Parathyroid adenoma (tissue), 2 donors: Measurements from ENCODE around the gene NKIRAS2.

Source experiments
- H2AFZ ChIP-seq: fragments of 300-600 bp; sonication (generic); one replicate; pipeline ENCODE4 v1.7.0; 2017; ENCODE audit warnings: antibody characterized with exemption, mild to moderate bottlenecking
- H3K27ac ChIP-seq: fragments of 300-600 bp; sonication (generic); one replicate; pipeline ENCODE4 v1.7.0; 2017
- H3K27me3 ChIP-seq: fragments of 300-600 bp; sonication (generic); one replicate; pipeline ENCODE4 v1.7.0; 2017; ENCODE audit warnings: low read length; ENCODE audit not compliant: control insufficient read depth, insufficient read depth
- H3K36me3 ChIP-seq: fragments of 300-600 bp; sonication (generic); one replicate; pipeline ENCODE4 v1.7.0; 2017; ENCODE audit warnings: low read length; ENCODE audit not compliant: control insufficient read depth, insufficient read depth
- H3K4me1 ChIP-seq: fragments of 300-600 bp; sonication (generic); one replicate; pipeline ENCODE4 v1.7.0; 2017; ENCODE audit warnings: control low read depth
- H3K4me2 ChIP-seq: fragments of 300-600 bp; sonication (generic); one replicate; pipeline ENCODE4 v1.7.0; 2017; ENCODE audit warnings: low read length
- H3K4me3 ChIP-seq: fragments of 300-600 bp; sonication (generic); one replicate; pipeline ENCODE4 v1.7.0; 2017; ENCODE audit warnings: low read depth, low read length
- H3K79me2 ChIP-seq: fragments of 300-600 bp; sonication (generic); one replicate; pipeline ENCODE4 v1.7.0; 2017; ENCODE audit warnings: control low read depth
- H3K9ac ChIP-seq: fragments of 300-600 bp; sonication (generic); one replicate; pipeline ENCODE4 v1.7.0; 2017; ENCODE audit warnings: mild to moderate bottlenecking
- H3K9me3 ChIP-seq: fragments of 300-600 bp; sonication (generic); one replicate; pipeline ENCODE4 v1.7.0; 2017; ENCODE audit warnings: low read length; ENCODE audit not compliant: control insufficient read depth
- CTCF ChIP-seq: fragments of 300-600 bp; sonication (generic); IDR thresholded peaks from one replicate; pipeline ENCODE4 v1.7.0; 2017; ENCODE audit warnings: antibody characterized with exemption, mild to moderate bottlenecking
- donor health status: primary hyperparathyroidism.

NKIRAS2 gene

GRCh38 chr17:41976142-41976768 lies 43.6 kb upstream of the NKIRAS2 start:
- Histone ChIP-seq H2AFZ (no peak overlapping the region), H3K79me2 (no peaks in the 10 kb centered on the region), H3K4me1 (no peaks in the 10 kb centered on the region), H3K27ac (no peak overlapping the region), H3K9me3 (no peaks in the 10 kb centered on the region), H3K9ac (no peak overlapping the region), H3K36me3 (no peaks in the 10 kb centered on the region), H3K4me2 (no peak overlapping the region), H3K4me3 (no peak overlapping the region), H3K27me3 (no peaks in the 10 kb centered on the region)
- no peak for TF ChIP-seq CTCF

- Histone ChIP-seq H3K9ac (no peak overlapping the region), H3K27ac (no peak overlapping the region), H2AFZ (no peak overlapping the region), H3K27me3 (no peaks in the 10 kb centered on the region), H3K4me2 (no peak overlapping the region), H3K9me3 (no peaks in the 10 kb centered on the region), H3K4me1 (no peaks in the 10 kb centered on the region), H3K79me2 (no peaks in the 10 kb centered on the region), H3K4me3 (no peak overlapping the region), H3K36me3 (no peaks in the 10 kb centered on the region)
- no peak for TF ChIP-seq CTCF
Observed at GRCh38 chr17:41977991-41978390, 41.9 kb upstream of the NKIRAS2 start.

- H3K9me3 ChIP-seq, result no peaks in the 10 kb centered on the region
- no peak overlapping the region for H3K27ac ChIP-seq
- no peak overlapping the region for H3K4me3 ChIP-seq
- H3K36me3 ChIP-seq, result no peaks in the 10 kb centered on the region
- no peaks in the 10 kb centered on the region for H3K4me1 ChIP-seq
- H3K27me3 ChIP-seq, result no peaks in the 10 kb centered on the region
- H2AFZ ChIP-seq, result no peak overlapping the region
- no peak for TF ChIP-seq CTCF
- H3K4me2 ChIP-seq, result no peak overlapping the region
- H3K9ac ChIP-seq, result no peak overlapping the region
- peaks cover 4% of the 10 kb centered on the region for H3K79me2 ChIP-seq
Observed at GRCh38 chr17:41982026-41982760, 37.7 kb upstream of the NKIRAS2 start.

- no peak overlapping the region for H3K4me3 ChIP-seq
- H3K79me2 ChIP-seq, result peaks cover 4% of the 10 kb centered on the region
- H3K27ac ChIP-seq, result no peak overlapping the region
- no peaks in the 10 kb centered on the region for H3K9me3 ChIP-seq
- no peak overlapping the region for H3K4me2 ChIP-seq
- H3K4me1 ChIP-seq, result no peaks in the 10 kb centered on the region
- H3K27me3 ChIP-seq, result no peaks in the 10 kb centered on the region
- no peak overlapping the region for H2AFZ ChIP-seq
- no peak overlapping the region for H3K9ac ChIP-seq
- TF ChIP-seq CTCF, result no peak
- H3K36me3 ChIP-seq, result no peaks in the 10 kb centered on the region
Observed at GRCh38 chr17:41984454-41984853, 35.4 kb upstream of the NKIRAS2 start.

- Histone ChIP-seq H2AFZ (no peak overlapping the region), H3K9me3 (no peaks in the 10 kb centered on the region), H3K36me3 (no peaks in the 10 kb centered on the region), H3K4me2 (no peak overlapping the region), H3K27me3 (no peaks in the 10 kb centered on the region), H3K79me2 (peaks cover 4% of the 10 kb centered on the region), H3K4me1 (no peaks in the 10 kb centered on the region), H3K9ac (no peak overlapping the region), H3K27ac (no peak overlapping the region), H3K4me3 (no peak overlapping the region)
- no peak for TF ChIP-seq CTCF
Observed at GRCh38 chr17:41985919-41986318, 34.0 kb upstream of the NKIRAS2 start.
